NCI-H2029 treated with DMSO at 0.1 percent for 48 hours (cell line): ENCODE measurements around the gene NLRP1.

ENCODE experiments used
- DNase-seq: peaks from one replicate; lab custom pipeline; 2025; lab: John Stamatoyannopoulos, UW

Gene NLRP1

DNA sequence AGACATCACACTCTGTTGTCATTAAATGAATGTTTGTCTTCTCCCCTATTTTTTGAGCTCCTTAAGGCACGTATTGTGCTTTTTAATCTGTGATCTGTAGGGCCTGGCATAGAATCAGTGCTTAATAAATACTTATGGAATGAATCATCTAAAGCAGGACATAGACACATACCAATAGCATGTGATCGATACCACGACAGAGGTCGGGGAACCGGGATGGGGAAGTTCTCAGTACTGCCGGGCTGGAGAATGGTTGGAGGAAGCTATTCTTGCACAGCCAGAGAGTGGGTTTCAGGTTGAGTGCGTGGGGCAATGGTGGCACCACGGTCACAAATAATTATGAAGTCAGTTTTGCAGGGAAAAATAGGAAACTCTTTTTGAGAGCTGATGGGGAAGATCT, 26.8 kb downstream of the NLRP1 start:
- no peak for DNase-seq

- DNase-seq = no peak
Observed at GRCh38 chr17:5555254-5555653, 29.1 kb downstream of the NLRP1 start.

- DNase-seq = no peak
Observed at GRCh38 chr17:5553479-5553878, 30.8 kb downstream of the NLRP1 start.

- no peak for DNase-seq
Observed at GRCh38 chr17:5552841-5553240, 31.5 kb downstream of the NLRP1 start.

GRCh38 chr17:5545051-5545987, 39.0 kb downstream of the NLRP1 start:
- no peak for DNase-seq

- no peak for DNase-seq
Observed at GRCh38 chr17:5544115-5544514, 40.2 kb downstream of the NLRP1 start.

DNA sequence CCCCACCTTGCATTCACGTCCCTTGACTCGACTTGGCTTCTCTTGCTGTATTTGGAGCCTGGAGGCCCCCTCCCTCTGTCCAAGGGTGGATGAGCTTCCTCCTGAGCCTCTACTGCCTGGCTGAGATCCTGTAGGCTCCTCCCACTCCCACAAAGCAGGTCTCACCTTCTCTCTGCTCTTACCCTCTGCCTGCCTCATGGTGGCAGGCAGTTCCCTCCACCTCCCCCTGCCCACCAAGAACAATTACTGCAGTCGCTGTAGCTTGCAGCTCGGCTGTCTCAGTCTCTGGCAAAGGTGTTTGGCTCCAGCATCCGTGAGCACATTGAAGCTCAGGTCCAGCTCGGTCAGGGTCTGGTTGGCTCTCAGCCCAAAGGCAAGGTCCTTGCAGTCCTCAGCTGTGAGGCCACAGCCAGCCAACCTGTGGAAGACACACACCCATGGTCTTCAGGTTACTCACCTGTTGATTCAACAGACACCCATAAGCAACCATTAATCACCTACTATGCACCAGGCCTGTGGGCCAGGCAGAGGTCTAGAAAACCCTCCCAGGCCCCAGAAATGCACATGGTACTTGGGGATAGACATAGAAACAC, 42.6 kb downstream of the NLRP1 start:
- no peak for DNase-seq

DNA sequence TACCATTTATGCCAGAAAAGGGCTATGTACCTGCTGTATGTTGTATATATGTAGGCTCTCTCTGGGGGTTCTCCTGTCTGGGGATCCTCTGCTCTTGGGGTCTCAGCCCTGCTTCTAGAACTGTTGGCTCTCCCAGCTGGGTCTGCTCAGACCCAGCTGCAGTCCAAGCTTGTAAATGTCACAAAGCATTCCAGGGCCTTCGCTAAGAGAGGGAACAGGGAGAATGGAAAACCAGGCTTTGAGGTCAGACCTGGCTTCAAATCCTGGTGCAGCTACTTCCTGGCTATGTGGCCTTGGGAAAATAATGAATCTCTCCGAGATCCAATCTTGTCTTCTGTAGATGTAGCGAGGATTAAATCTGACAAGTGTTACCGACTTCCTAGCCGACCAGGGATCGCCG, 44.0 kb downstream of the NLRP1 start:
- DNase-seq = no peak

DNA sequence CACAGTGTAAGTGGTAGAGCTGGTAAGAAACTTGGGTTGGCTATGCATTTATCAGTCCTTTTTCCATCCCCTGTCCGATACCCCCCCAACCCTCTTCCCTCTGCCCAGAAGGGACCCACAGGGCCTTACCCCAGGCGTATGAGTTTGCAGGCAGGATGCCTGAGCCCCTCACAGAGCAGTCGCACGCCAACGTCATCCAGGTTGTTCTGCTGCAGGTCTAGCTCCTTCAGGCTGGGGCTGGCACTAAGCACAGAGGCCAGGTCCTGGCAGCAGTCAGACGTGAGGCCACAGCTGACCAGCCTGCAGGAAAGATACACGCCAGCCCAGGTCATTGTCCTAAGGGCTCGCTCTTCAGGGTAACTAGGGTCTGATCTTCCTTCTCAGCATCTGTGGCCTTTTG, 45.0 kb downstream of the NLRP1 start:
- DNase-seq = no peak

GRCh38 chr17:5536866-5537650, 47.3 kb downstream of the NLRP1 start:
- no peak for DNase-seq

DNA sequence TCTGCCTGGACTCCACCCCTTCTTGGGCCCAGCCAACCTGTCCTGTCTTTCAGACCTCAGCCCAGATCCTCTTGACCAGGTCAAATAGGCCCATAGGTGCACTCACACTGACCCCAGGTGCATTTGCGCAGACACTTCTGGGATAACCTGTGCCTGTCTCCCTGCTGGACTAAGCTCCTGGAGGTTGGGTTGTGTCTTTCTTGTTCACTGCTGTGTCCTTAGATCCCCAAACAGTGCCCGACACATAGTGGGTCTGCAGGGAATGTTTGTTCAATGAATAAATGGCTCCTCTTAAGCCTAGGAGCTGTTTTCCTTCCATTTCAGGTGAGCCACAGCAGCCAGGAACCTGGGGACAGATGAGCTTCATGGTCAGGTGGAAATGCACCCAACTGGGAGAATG, 48.9 kb downstream of the NLRP1 start:
- no peak for DNase-seq

DNA sequence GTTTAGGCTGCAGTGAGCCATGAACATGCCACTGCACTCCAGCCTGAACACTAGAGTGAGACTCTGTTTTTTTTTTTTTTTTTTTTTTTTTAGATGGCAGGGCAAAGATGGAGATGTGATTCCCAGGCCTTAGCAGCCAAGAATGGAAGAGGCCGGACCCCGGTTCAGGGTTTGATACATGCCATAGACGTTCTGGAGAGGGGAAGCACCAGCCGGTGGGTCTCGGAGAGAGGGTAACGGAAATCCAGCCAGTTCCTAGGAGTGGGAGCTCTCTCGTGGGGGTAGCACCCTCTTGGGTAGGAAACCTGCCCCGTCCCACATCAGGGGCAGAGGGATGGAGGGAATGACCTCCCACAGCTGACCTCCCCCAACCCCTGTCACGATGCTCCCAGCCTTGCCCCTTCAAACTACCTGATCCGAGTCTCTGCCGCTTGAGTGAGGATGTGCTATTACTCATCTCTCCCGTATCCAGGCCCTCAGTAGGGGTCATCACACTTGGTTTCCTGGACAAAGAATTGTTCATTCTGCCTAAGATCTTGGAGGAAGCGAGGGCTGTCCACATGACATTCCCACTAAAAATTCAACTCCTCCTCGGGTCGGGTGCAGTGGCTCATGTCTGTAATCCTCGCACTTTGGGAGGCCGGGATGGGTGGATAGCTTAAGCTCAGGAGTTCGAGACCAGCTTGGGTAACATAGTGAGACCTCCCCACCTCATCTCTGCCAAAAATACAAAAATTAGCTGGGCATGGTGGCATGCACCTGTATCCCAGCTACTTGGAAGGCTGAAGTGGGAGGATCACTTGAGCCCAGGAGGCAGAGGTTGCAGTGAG, 50.6 kb downstream of the NLRP1 start:
- no peak for DNase-seq

- no peak for DNase-seq
Observed at GRCh38 chr17:5532581-5532980, 51.7 kb downstream of the NLRP1 start.

GRCh38 chr17:5531085-5531418, 53.3 kb downstream of the NLRP1 start:
- DNase-seq = no peak

DNA sequence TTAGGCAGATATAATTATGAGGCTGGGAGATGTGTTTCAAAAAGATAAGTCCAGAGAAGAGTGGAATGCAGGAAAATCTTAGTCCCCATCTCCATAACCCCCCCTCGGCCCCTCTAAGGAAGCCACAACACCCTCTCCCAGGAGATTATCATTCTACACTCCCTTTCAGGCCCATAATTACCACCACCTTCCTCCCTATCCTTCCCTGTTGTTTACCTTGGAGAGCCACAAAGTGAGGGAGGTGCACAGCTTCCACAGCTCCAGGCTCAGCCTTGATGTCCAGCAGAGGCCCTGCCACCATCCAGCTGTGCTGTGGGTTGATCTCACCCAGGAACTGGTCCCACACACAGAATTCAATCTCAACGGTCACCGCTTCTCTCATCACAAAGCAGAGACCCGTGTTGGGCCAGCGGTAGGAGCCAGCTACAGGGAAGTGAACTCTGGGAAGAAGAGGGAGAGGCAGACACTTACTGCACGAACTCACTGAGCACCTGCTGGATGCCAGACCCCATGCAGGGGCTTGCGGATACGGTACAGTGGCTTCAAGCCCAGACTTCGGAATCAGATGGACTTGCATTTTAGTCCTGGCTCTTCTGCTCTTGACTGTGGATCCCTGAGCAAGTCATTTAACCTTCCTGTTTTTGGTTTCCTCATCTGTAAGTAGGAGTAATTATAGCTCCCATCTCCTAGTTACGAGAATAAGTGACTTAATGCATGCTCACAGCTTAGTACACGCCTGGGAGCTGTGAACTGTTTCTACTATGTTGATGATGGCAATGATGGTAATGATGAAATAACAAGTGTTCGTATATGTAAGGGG, 53.8 kb downstream of the NLRP1 start:
- DNase-seq = no peak

DNA sequence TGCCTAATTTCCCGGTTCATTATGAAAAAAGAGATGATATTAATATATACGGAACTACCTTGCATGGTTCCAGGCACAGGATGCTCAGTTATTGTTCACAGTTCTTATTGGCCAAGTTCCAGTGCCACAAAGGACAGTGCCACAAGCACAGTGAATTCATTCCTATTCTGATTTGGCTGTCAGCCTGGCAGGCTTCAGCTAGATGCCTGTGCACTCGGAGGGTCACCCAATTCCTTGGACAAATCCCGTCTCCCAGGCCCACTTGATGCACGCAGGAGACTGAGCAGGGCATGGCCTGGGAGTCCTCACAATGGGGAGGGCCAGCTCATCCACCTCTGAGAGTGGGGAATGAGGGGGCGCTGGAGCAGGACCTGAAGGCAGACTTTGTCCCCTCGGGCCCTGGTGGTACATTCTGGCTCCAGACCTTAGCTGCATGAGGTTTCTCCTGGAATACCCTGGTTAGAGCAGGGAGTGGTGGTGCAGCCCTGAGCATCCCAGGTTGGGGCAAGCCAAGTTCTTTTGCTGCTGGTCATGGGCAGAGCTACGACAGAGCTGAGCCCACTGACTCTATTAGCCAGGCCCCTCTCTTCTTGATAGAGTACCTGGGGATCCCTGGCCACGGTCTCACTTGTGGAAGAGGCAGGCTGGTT, 56.6 kb downstream of the NLRP1 start:
- DNase-seq = no peak

DNA sequence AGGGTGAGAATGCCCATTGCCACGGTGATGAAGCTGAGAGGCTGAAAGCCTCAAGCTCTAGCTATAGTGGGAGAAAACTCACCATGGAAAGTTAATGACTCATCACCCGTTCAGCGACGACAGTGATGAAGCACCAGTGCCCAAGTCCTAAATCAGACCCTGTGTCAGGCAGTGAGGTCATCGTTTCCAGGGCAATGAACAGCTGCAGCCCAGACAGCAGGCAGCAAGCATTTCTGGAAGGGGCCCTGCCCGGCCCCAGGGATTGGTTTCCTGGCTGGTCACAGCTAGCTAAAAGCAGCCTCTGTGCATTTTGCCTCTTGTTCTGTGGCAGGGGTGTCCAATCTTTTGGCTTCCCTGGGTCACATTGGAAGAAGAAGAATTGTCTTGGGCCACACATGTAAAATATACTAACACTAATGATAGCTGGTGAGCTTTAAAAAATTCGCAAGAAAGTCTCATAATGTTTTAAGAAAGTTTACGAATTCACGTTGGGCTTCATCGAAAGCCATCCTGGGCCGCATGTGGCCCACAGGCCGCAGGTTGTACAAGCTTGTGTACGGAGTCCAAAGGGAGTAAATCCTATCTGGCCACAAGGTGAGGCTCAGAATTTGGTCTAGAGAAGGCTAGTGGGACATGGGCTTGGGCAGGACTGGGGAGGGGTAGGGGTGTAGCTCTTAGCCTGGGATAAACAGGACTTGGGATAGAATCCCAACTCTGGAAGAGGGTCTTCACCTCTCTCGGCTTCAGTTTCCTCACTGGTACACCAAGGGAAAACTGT, 57.3 kb downstream of the NLRP1 start:
- DNase-seq = no peak

- DNase-seq = no peak
Observed at GRCh38 chr17:5523249-5523648, 61.1 kb downstream of the NLRP1 start.

- DNase-seq = no peak
Observed at GRCh38 chr17:5522476-5522875, 61.8 kb downstream of the NLRP1 start.
